Measurements from ENCODE around the gene TEX13A.
"Not testable (repeated sequence)": the region's sequence is repeated elsewhere in the genome, so short reads cannot be mapped to it uniquely, and the experiment has no call there.

TEX13A gene, protein sequence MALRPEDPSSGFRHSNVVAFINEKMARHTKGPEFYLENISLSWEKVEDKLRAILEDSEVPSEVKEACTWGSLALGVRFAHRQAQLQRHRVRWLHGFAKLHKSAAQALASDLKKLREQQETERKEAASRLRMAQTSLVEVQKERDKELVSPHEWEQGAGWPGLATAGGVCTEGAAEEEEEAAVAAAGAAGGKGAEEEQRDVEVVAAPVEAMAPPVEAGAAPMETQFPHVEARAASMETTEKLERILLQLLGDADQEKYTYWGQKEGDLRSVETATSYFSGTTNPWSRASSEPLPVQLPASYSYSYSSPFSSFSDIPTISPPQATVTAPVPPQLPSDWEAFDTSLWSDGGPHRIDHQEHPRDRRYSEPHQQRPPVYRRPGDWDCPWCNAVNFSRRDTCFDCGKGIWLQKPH

DNA sequence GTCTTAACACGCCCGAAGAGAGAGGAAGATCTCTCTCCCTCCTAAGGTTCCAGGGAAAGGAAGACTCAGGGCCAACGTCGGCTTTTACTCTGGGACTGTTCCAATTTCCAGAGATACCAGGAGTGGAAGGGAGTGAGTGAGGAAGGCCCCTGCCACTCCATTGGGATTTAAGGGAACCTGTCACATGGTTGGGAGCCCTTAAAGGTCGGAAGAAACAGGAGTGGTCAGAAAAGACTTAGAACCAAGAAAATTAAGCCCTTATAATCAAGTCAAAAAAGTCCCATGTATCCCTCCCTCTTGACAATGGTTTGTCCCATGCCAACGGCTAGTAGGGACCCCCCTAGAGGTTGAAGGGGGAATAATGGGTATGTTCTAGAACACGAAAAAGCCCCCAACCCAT is at the start of gene TEX13A:
TSS of gene TEX13A (minus strand) at position 59 of the 400 bp plus-strand sequence. CDS start 297 bp downstream, outside the sequence.
- DNase-seq (ENCODE audit: low read depth): no peak

DNA sequence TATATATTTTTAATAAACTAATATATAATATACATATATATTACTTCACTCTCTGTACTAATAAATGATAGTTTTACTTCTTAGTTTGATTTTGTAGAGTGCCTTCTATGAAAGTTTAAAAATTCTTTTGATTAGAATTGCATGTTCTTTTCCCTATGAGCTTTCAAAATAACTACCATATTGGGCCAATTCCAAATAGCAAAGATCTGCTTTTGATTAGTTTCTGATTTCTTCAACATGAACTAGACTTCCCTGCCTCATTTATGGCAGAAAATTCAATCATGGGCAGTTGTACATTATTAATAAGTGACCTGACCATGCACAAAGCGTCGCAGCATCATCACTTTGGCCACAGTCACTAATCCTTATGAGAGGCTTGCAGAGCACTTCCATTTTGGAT is 48.9 kb upstream of the TEX13A start:
- no peak for DNase-seq (ENCODE audit: low read depth)

DNA sequence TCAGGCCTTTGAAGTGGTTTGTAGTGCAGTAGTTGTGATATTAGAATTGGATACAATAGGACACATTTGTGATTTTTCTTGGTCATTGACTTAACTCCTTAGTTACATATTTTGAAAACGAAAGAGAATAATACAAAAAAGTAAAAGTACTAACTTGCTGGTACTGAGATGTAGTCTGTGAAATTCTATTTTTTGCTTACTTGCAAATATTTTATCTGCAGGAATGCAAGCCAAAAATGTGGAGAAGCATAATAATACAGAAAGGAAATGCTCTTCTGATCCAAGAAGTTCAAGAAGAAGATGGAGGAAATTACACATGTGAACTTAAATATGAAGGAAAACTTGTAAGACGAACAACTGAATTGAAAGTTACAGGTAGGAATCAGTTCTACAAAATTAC is 46.7 kb upstream of the TEX13A start:
- no peak for DNase-seq (ENCODE audit: low read depth)

DNA sequence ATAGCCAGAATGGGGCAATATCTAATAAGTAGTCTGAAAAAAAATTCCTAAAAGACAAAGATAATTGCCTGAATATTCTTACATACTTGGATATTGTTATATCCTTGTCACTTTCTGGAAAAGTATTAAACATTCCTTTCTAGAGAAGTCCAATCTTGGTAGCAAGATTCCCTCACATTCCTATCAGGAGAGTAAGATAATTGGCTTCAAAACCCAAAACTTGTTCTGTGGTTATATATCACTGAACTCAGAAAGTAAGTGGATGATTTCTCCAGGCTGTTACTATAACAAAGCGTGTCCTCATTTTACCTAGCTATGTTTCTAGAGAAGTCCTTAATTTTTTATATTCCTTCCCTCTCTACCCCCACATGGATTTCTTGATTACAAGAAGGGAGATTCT is 46.0 kb upstream of the TEX13A start:
- no peak for DNase-seq (ENCODE audit: low read depth)

DNA sequence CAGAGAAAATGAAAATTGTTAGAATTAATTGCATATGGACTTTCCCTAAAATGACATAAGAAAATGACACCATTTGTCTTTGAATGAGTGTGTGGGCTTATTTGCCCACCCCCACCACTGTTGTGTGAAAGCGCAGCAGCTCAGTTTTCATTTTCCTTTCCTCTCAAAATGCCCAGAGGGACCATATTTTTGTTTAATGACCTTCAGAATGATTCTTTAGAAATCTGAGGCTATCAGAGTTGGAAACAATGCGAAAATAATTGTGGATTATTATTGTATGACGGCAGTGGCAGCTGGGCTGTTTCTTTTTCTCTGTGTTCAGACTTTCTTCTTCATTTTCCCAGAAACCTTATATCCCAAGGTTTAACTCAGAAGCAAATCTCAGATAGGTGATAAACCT is 44.6 kb upstream of the TEX13A start:
- no peak for DNase-seq (ENCODE audit: low read depth)

DNA sequence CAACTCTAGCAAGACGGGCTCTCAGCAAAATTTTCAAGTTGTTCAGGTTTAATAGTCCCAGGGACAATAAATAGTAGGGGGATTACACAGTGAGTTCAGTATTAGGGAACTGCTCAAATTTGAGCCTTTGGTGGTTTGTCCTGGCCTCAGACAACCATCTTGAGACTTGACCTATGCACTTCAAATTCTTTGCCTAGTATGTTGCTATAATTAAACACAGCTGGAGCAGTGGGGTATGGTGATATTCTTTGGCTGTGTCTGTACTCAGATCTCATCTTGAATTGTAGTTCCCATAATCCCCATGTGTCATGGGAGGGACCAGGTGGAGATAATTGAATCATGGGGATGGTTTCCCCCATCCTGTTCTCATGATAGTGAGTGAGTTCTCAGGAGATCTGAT is 43.3 kb upstream of the TEX13A start:
- DNase-seq (ENCODE audit: low read depth): no peak

DNA sequence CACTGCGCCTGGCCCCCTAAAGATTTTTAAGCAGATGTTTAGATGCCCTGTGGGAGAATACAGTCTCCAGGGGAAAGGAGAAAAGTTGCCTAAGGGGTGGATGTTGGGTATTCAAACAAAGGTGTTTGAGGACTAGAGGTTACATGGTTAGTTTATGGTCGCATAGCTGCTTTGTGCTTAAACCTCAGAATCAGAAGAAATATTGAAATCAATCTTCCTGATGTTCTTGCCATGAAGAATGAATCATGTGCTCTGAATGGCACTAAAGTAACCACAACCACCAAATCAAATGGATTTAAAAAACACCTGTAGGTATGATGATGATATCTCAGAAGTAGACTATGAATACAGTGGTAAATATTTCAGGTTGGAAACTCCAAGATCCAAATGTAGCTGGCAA is 42.7 kb upstream of the TEX13A start:
- DNase-seq (ENCODE audit: low read depth): no peak

DNA sequence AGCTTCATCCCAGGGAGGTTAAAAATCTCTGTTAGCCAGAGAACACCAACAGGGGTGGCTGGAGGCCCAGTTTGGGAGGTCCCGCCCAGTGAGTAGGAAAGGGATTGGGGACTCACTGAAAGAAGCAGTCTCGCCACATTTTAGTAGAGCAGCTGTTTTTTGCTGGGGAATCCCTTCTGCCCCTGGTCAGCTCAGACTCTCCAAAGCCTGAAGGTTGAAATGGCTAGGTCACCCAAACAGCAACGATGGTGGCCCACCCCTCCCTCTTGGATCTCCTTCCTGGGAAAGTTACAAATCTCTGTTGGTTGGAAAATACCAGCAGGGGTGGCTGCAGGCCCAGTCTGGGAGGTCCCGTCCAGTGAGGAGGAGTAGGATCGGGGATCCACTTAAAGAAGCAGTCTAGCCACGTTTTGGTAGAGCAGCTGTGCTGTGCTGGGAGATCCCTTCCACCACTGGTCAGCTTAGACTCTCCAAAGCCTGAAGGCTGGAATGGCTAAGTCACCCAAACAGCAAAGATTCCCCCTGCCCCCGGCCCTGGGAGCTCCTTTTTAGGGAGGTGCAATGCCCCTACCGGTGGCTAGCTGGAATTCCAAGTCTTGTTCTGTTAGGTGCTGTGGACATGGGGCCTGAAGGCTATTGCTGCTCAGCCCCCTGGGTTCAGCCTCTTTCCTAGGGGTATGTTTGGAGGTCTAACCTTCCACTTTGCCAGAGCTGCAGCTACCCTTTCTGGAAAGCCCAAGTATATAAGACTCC is 40.0 kb upstream of the TEX13A start:
- DNase-seq (ENCODE audit: low read depth): no peak

DNA sequence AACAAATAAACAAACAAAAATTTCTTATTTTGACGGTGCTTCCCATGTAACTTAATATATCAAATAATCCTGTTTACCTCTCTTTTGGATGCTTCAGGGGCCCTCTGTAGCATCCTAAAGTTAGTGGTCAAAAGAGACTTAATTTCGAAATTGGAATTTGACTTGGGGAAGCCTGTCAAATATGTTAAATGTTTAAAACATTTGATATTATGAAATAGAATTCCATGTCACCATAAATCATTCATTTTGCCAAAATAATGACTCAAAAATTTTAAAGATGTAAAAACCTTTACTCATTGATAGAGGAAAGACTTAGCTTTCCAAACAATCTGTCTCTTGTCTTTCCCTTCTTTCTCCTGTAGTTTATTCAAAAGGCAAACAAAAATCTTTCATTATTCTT is 20.6 kb upstream of the TEX13A start:
- no peak for DNase-seq (ENCODE audit: low read depth)

DNA sequence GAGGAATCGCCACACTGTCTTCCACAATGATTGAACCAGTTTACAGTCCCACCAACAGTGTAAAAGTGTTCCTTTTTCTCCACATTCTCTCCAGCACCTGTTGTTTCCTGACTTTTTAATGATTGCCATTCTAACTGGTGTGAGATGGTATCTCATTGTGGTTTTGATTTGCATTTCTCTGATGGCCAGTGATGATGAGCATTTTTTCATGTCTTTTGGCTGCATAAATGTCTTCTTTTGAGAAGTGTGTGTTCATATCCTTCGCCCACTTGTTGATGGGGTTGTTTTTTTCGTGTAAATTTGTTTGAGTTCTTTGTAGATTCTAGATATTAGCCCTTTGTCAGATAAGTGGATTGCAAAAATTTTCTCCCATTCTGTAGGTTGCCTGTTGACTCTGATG is 16.9 kb upstream of the TEX13A start:
- not testable (repeated sequence) for DNase-seq (ENCODE audit: low read depth)

- no peak for DNase-seq (ENCODE audit: low read depth)
These were observed 8.7 kb upstream of the TEX13A start for GRCh38 chrX:105229146-105229545.

DNA sequence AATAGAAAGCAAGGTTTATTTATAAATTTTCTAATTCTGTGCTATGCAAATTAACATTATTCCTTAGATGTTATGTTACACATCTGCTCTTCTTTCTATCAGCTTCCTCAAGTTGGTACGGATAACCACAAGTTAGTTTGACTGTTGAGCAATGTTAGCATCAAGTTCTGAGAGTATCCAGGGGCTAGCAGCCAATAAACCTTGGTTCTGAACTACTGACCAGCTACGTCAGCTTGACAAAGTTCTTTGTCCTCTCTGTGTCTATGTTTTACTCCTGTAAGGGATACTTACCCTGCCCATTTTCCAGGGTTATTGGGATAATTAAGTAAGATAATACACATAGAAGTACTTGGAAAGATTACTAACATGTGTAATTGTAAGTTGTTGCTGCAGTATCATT is 8.1 kb upstream of the TEX13A start:
- DNase-seq (ENCODE audit: low read depth): no peak

GRCh38 chrX:105226499-105226898 is 6.0 kb upstream of the TEX13A start:
- no peak for DNase-seq (ENCODE audit: low read depth)

- no peak for DNase-seq (ENCODE audit: low read depth)
These were observed 880 bp upstream of the TEX13A start for GRCh38 chrX:105221374-105221773.

DNA sequence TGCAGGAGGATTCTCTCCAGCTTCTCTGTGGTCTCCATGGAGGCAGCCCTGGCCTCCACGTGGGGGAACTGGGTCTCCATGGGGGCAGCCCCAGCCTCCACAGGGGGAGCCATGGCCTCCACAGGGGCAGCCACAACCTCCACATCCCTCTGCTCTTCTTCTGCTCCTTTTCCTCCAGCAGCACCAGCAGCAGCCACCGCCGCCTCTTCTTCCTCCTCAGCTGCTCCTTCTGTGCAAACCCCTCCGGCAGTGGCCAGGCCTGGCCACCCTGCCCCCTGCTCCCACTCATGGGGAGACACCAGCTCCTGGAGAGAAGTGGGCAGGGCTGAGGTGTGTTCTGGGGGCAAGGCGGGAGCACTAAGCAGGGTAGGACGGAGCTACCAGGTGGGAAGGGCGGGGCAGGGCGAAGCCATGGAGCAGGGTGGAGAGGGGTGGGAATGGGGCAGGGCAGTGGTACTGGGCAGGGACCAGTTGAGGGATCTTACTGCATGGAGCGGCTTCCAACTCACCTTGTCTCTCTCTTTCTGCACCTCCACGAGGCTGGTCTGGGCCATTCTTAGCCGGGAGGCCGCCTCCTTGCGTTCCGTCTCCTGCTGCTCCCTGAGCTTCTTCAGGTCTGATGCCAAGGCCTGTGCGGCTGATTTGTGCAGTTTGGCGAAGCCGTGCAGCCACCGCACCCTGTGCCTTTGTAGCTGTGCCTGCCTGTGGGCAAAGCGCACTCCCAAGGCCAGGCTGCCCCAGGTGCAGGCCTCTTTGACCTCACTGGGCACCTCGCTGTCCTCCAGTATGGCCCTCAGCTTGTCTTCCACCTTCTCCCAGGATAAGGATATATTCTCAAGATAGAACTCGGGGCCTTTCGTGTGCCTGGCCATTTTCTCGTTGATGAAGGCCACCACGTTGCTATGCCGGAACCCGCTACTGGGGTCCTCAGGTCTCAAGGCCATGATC is 766 bp downstream of the TEX13A start:
- no peak for DNase-seq (ENCODE audit: low read depth)

DNA sequence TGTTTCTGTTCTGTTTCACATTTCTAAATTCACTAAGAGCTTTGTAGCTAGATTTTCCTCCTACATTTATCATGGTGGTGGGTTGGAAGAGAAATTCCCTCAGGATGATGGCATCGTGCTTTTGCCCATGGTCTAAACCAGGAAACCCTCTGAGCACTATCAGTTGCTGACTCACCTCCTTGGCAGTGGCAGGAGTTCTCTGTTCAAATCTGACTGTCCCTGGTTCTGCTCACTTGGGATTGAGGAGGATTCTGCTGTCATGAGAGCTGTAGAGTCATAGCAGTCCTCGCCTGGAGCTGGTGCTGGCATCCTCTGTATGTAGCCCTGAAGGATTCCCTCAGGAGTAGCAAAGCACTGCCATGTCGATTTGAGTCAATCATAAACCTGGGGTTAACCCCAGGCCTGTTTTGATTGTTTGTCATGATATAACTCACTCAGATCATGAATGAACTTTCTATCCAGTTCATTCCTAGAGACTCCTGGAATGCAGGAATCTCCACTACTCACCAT is 9.4 kb downstream of the TEX13A start:
- no peak for DNase-seq (ENCODE audit: low read depth)

GRCh38 chrX:105210258-105210657 is 10.2 kb downstream of the TEX13A start:
- DNase-seq (ENCODE audit: low read depth): no peak

DNA sequence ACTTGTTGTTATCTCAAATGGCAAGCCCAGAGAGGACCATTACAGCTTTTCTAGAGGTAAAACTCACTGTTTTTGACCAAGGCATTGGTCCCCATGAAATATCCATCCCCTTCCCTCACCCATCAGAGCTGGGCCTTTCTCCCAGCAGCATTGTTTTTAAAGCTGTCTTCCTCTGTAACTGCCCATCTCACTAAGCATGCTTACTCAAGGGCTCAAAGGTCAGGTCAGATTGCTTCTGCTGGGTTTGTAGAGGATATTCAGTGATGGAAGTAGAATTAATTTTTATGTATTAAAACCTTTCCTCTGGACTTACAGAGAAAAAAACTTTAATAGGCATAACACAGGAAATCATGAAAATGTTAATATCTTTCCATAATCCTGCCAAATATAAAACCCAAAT is 11.1 kb downstream of the TEX13A start:
- no peak for DNase-seq (ENCODE audit: low read depth)

DNA sequence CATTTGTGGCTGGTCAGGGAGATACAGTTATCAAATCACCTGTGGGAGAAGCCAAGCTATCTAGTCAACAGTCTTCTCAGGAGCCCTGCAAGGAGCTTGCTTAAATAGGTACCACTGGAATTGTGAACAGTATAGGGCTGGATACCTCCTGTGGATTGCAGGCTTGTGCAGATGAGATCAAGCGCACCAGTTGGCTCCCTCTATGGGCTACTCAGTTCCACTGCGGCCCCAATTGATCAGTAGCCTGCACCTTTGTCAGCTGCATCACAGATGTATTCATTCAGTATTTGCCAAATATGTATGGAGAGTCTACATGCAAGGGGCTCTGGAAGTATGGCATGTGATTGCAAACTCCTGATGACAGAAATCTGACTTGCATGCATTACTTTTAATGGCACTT is 28.6 kb downstream of the TEX13A start:
- no peak for DNase-seq (ENCODE audit: low read depth)

- DNase-seq (ENCODE audit: low read depth): no peak
These were observed 30.1 kb downstream of the TEX13A start for GRCh38 chrX:105190252-105190853.

DNA sequence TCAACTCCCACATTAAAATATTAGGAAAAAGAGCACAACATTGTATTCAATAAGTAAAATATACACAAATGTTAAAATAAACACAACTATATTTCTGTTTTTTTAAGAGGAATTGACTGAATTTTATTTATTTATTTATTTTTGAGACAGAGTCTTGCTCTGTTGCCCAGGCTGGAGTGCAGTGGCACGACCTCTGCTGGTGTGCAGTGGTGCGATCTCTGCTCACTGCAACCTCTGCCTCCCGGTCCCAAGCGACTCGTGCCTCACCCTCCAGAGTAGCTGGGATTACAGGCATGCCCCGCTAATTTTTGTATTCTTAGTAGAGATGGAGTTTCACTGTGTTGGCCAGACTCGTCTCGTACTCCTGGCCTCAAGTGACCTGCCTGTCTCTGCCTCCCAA is 31.4 kb downstream of the TEX13A start:
- DNase-seq (ENCODE audit: low read depth): no peak

- no peak for DNase-seq (ENCODE audit: low read depth)
These were observed 40.9 kb downstream of the TEX13A start for GRCh38 chrX:105179644-105180043.

All from activated T-cell treated with anti-CD3 and anti-CD28 coated beads for 48 hours (primary cell).